Erythroblast (primary cell): ENCODE results near the gene RASA3.

Experiments used
- GATA1 ChIP-seq: IDR thresholded peaks from 2 replicates; pipeline ENCODE4 v1.6.1; 2011; ENCODE audit warnings: low read depth, mild to moderate bottlenecking, control low read depth, low read length, moderate library complexity
- POLR2A ChIP-seq: IDR thresholded peaks from 2 replicates; pipeline ENCODE4 v1.6.1; 2011; ENCODE audit warnings: mild to moderate bottlenecking, low read length

DNA sequence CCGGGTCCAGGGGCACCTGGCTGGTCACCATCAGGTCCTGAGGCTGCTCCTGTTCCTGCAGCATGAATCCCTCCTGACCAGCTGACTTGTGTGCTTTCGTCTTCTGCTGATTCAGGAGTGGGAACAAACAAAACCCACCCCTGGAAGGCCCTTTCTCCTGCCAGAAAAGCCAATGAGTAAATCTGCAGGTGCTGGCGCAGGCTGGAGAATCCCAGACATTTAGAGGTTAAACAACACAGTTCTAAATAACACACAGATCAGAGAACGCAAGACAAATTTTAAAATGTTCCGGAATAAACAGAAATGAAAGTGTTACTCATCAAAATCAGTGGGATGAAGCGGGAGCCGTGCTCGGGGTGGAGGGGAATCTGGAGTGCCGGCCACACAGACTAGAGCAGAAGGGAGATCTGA is 97.9 kb downstream of the RASA3 start:
- TF ChIP-seq POLR2A (no peak), GATA1 (no peak)
